ENCODE measurements around the gene TMOD3.

TMOD3 gene

GRCh38 chr15:51829376-51830275 is at the start of gene TMOD3 (continued):
- TF ChIP-seq ZNF777 (tag by site-specific recombination; IDR thresholded peaks at IDR 0.05; ENCODE audit: borderline replicate concordance) = peak; percentile 33; the same call in 1 of the 2 replicates
- no peak for TF ChIP-seq PRDM1 (tag by site-specific recombination; IDR thresholded peaks at IDR 0.05)
- TF ChIP-seq ZNF521 (tag by site-specific recombination; IDR thresholded peaks at IDR 0.05) = no peak
- TF ChIP-seq ZNF404 (tag by site-specific recombination; IDR thresholded peaks at IDR 0.05) = no peak
- no peak for TF ChIP-seq ZSCAN4 (tag by site-specific recombination; IDR thresholded peaks at IDR 0.05)
- TF ChIP-seq ZNF664 (tag by site-specific recombination; IDR thresholded peaks at IDR 0.05) = no peak
- TF ChIP-seq ZNF211 (tag by site-specific recombination; IDR thresholded peaks at IDR 0.05; ENCODE audit: low read depth) = no peak
- TF ChIP-seq ZNF324 (tag by site-specific recombination; IDR thresholded peaks at IDR 0.05) = no peak
- TF ChIP-seq ZFP3 (tag by site-specific recombination; IDR thresholded peaks at IDR 0.05; ENCODE audit: low read depth) = no peak
- TF ChIP-seq KLF17 (tag by site-specific recombination; IDR thresholded peaks at IDR 0.05) = peak; percentile 73
- TF ChIP-seq ZNF48 (tag by site-specific recombination; IDR thresholded peaks at IDR 0.05) = no peak
- TF ChIP-seq AEBP2 (tag by site-specific recombination; IDR thresholded peaks at IDR 0.05; ENCODE audit: borderline replicate concordance) = no peak
- TF ChIP-seq ZNF221 (tag by site-specific recombination; IDR thresholded peaks at IDR 0.05; ENCODE audit: borderline replicate concordance) = no peak
- no peak for TF ChIP-seq ZNF677 (tag by site-specific recombination; IDR thresholded peaks at IDR 0.05)
- TF ChIP-seq ZBTB17 (tag by site-specific recombination; IDR thresholded peaks at IDR 0.05) = no peak; the same call in none of the 2 replicates
- no peak for TF ChIP-seq ZNF837 (tag by site-specific recombination; IDR thresholded peaks at IDR 0.05)
- peak; percentile 12; the same call in 1 of the 2 replicates for TF ChIP-seq ZNF394 (tag by site-specific recombination; IDR thresholded peaks at IDR 0.05; ENCODE audit: borderline replicate concordance)
- TF ChIP-seq PATZ1 (tag by site-specific recombination; IDR thresholded peaks at IDR 0.05) = peak; percentile 54
- TF ChIP-seq ZNF555 (tag by site-specific recombination; conservative IDR thresholded peaks at IDR 0.05) = no peak
- no peak for TF ChIP-seq ZNF391 (tag by site-specific recombination; IDR thresholded peaks at IDR 0.05; ENCODE audit: borderline replicate concordance, low read depth)
- no peak for TF ChIP-seq ZNF354C (tag by site-specific recombination; IDR thresholded peaks at IDR 0.05; ENCODE audit: borderline replicate concordance, low read depth)
- peak; percentile 86 for TF ChIP-seq ZNF76 (tag by site-specific recombination; IDR thresholded peaks at IDR 0.05; ENCODE audit: borderline replicate concordance, low read depth)
- no peak for TF ChIP-seq ZNF175 (tag by site-specific recombination; IDR thresholded peaks at IDR 0.05)
- TF ChIP-seq INSM2 (tag by site-specific recombination; IDR thresholded peaks at IDR 0.05) = no peak
- TF ChIP-seq SP3 (tag by site-specific recombination; IDR thresholded peaks at IDR 0.05) = peak; percentile 43
- TF ChIP-seq ZNF670 (tag by site-specific recombination; IDR thresholded peaks at IDR 0.05; ENCODE audit: low read depth) = no peak
- no peak for TF ChIP-seq ATF2 (tag by site-specific recombination; IDR thresholded peaks at IDR 0.05; ENCODE audit: low read depth)
- TF ChIP-seq ZBTB8A (tag by site-specific recombination; IDR thresholded peaks at IDR 0.05) = peak; percentile 91
- no peak for TF ChIP-seq ZNF629 (tag by site-specific recombination; IDR thresholded peaks at IDR 0.05)

All from HEK293 (cell line).